ENCODE results near the gene USP53.
"Not testable (repeated sequence)": the region's sequence is repeated elsewhere in the genome, so short reads cannot be mapped to it uniquely, and the experiment has no call there.

Gene USP53

GRCh38 chr4:119260528-119260927, 48.0 kb downstream of the USP53 start:
- Histone ChIP-seq H3K27me3 (ENCODE audit: control insufficient read depth, insufficient read depth, low read length, poor library complexity, severe bottlenecking) (no peaks in the 10 kb centered on the region), H3K36me3 (ENCODE audit: control insufficient read depth, insufficient read depth, low read length) (peaks cover 3% of the 10 kb centered on the region), H3K4me3 (ENCODE audit: insufficient read depth, low read depth, low read length) (no peak overlapping the region), H3K27ac (ENCODE audit: insufficient read depth, low read depth, low read length, poor library complexity, severe bottlenecking) (no peak overlapping the region), H3K9me3 (ENCODE audit: control insufficient read depth, low read length) (no peaks in the 10 kb centered on the region), H3K4me1 (ENCODE audit: control insufficient read depth, insufficient read depth, low read length) (no peaks in the 10 kb centered on the region)
- WGBS, 2 experiments, result 95 to 96% methylated on average over 6 of the region's 6 CpGs

GRCh38 chr4:119261986-119262385, 49.5 kb downstream of the USP53 start:
- H3K27me3 ChIP-seq (ENCODE audit: control insufficient read depth, insufficient read depth, low read length, poor library complexity, severe bottlenecking), result no peaks in the 10 kb centered on the region
- H3K4me3 ChIP-seq (ENCODE audit: insufficient read depth, low read depth, low read length), result no peak overlapping the region
- WGBS, 2 experiments, result 92% methylated on average over 1 of the region's 1 CpG; no CpG with 5 or more reads in 1 of the 2 experiments
- H3K4me1 ChIP-seq (ENCODE audit: control insufficient read depth, insufficient read depth, low read length), result no peaks in the 10 kb centered on the region
- no peaks in the 10 kb centered on the region for H3K36me3 ChIP-seq (ENCODE audit: control insufficient read depth, insufficient read depth, low read length)
- no peak overlapping the region for H3K27ac ChIP-seq (ENCODE audit: insufficient read depth, low read depth, low read length, poor library complexity, severe bottlenecking)
- H3K9me3 ChIP-seq (ENCODE audit: control insufficient read depth, low read length), result no peaks in the 10 kb centered on the region

GRCh38 chr4:119264743-119265142, 52.2 kb downstream of the USP53 start:
- Histone ChIP-seq H3K27me3 (ENCODE audit: control insufficient read depth, insufficient read depth, low read length, poor library complexity, severe bottlenecking) (no peaks in the 10 kb centered on the region), H3K9me3 (ENCODE audit: control insufficient read depth, low read length) (no peaks in the 10 kb centered on the region), H3K27ac (ENCODE audit: insufficient read depth, low read depth, low read length, poor library complexity, severe bottlenecking) (no peak overlapping the region), H3K36me3 (ENCODE audit: control insufficient read depth, insufficient read depth, low read length) (no peaks in the 10 kb centered on the region), H3K4me1 (ENCODE audit: control insufficient read depth, insufficient read depth, low read length) (no peaks in the 10 kb centered on the region), H3K4me3 (ENCODE audit: insufficient read depth, low read depth, low read length) (no peak overlapping the region)
- 73 to 82% methylated on average over 1 of the region's 1 CpG for WGBS, 2 experiments

- Histone ChIP-seq H3K36me3 (ENCODE audit: control insufficient read depth, insufficient read depth, low read length) (no peaks in the 10 kb centered on the region), H3K9me3 (ENCODE audit: control insufficient read depth, low read length) (no peaks in the 10 kb centered on the region), H3K27me3 (ENCODE audit: control insufficient read depth, insufficient read depth, low read length, poor library complexity, severe bottlenecking) (no peaks in the 10 kb centered on the region), H3K27ac (ENCODE audit: insufficient read depth, low read depth, low read length, poor library complexity, severe bottlenecking) (no peak overlapping the region), H3K4me3 (ENCODE audit: insufficient read depth, low read depth, low read length) (no peak overlapping the region), H3K4me1 (ENCODE audit: control insufficient read depth, insufficient read depth, low read length) (no peaks in the 10 kb centered on the region)
- WGBS, 2 experiments, result 96 to 98% methylated on average over 3 to 4 of the region's 4 CpGs
Observed at GRCh38 chr4:119266153-119266552, 53.6 kb downstream of the USP53 start.

GRCh38 chr4:119268466-119268865, 56.0 kb downstream of the USP53 start:
- H3K27ac ChIP-seq (ENCODE audit: insufficient read depth, low read depth, low read length, poor library complexity, severe bottlenecking), result no peak overlapping the region
- no peaks in the 10 kb centered on the region for H3K4me1 ChIP-seq (ENCODE audit: control insufficient read depth, insufficient read depth, low read length)
- no peaks in the 10 kb centered on the region for H3K36me3 ChIP-seq (ENCODE audit: control insufficient read depth, insufficient read depth, low read length)
- H3K4me3 ChIP-seq (ENCODE audit: insufficient read depth, low read depth, low read length), result no peak overlapping the region
- H3K9me3 ChIP-seq (ENCODE audit: control insufficient read depth, low read length), result no peaks in the 10 kb centered on the region
- WGBS, 2 experiments, result 90 to 94% methylated on average over 1 to 3 of the region's 3 CpGs
- no peaks in the 10 kb centered on the region for H3K27me3 ChIP-seq (ENCODE audit: control insufficient read depth, insufficient read depth, low read length, poor library complexity, severe bottlenecking)

GRCh38 chr4:119271361-119272085, 59.0 kb downstream of the USP53 start:
- Histone ChIP-seq H3K4me3 (ENCODE audit: insufficient read depth, low read depth, low read length) (no peak overlapping the region), H3K4me1 (ENCODE audit: control insufficient read depth, insufficient read depth, low read length) (no peaks in the 10 kb centered on the region), H3K27me3 (ENCODE audit: control insufficient read depth, insufficient read depth, low read length, poor library complexity, severe bottlenecking) (no peaks in the 10 kb centered on the region), H3K36me3 (ENCODE audit: control insufficient read depth, insufficient read depth, low read length) (no peaks in the 10 kb centered on the region), H3K27ac (ENCODE audit: insufficient read depth, low read depth, low read length, poor library complexity, severe bottlenecking) (no peak overlapping the region), H3K9me3 (ENCODE audit: control insufficient read depth, low read length) (no peaks in the 10 kb centered on the region)
- WGBS, 2 experiments, result 92% methylated on average over 6 of the region's 6 CpGs

DNA sequence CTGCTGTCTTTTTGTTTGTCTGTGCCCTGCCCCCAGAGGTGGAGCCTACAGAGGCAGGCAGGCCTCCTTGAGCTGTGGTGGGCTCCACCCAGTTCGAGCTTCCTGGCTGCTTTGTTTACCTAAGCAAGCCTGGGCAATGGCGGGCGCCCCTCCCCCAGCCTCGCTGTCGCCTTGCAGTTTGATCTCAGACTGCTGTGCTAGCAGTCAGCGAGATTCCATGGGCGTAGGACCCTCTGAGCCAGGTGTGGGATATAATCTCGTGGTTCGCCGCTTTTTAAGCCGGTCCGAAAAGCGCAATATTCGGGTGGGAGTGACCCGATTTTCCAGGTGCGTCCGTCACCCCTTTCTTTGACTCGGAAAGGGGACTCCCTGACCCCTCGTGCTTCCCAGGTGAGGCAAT, 67.0 kb downstream of the USP53 start:
- not testable (repeated sequence) for H3K27ac ChIP-seq (ENCODE audit: insufficient read depth, low read depth, low read length, poor library complexity, severe bottlenecking); H3K4me1 ChIP-seq (ENCODE audit: control insufficient read depth, insufficient read depth, low read length); H3K27me3 ChIP-seq (ENCODE audit: control insufficient read depth, insufficient read depth, low read length, poor library complexity, severe bottlenecking); H3K4me3 ChIP-seq (ENCODE audit: insufficient read depth, low read depth, low read length); H3K36me3 ChIP-seq (ENCODE audit: control insufficient read depth, insufficient read depth, low read length); H3K9me3 ChIP-seq (ENCODE audit: control insufficient read depth, low read length)
- WGBS, 2 experiments, result 59 to 69% methylated on average over 17 to 19 of the region's 19 CpGs

DNA sequence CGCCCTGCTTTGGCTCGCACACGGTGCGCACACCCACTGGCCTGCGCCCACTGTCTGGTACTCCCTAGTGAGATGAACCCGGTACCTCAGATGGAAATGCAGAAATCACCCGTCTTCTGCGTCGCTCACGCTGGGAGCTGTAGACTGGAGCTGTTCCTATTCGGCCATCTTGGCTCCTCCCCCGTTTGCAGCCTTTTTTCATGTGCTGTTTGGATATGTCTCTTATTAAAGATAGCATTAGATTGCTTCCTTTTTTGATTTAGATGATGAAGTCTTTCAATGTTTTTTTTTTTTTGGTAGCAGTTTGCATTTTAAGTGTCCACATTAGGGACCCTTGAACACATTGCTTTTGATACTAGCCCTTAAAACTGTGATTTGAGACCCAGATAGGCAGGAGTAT, 67.4 kb downstream of the USP53 start:
- not testable (repeated sequence) for H3K4me3 ChIP-seq (ENCODE audit: insufficient read depth, low read depth, low read length); H3K36me3 ChIP-seq (ENCODE audit: control insufficient read depth, insufficient read depth, low read length)

DNA sequence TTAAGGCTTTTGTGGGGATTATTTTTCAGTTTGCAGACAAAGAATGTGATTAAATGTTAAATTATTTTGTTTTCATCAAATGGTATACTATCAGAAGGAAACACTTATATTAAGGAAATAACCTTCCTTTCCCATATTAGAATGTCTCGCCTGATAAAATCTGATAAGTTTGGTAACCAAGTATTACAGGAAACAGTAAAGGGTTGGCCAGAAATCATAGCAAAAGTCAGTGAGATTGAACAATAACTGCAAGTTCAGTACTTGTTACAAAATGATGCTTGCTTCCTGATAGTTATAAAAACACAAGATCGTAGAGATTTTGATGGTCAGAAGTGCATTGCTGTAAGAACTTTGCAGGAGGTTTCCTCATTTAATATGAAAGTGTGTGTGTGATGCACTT, 68.9 kb downstream of the USP53 start:
- H3K27ac ChIP-seq (ENCODE audit: insufficient read depth, low read depth, low read length, poor library complexity, severe bottlenecking), result no peak overlapping the region
- 95 to 100% methylated on average over 2 of the region's 2 CpGs for WGBS, 2 experiments
- H3K27me3 ChIP-seq (ENCODE audit: control insufficient read depth, insufficient read depth, low read length, poor library complexity, severe bottlenecking), result no peaks in the 10 kb centered on the region
- no peaks in the 10 kb centered on the region for H3K36me3 ChIP-seq (ENCODE audit: control insufficient read depth, insufficient read depth, low read length)
- no peaks in the 10 kb centered on the region for H3K4me1 ChIP-seq (ENCODE audit: control insufficient read depth, insufficient read depth, low read length)
- H3K9me3 ChIP-seq (ENCODE audit: control insufficient read depth, low read length), result no peaks in the 10 kb centered on the region
- no peak overlapping the region for H3K4me3 ChIP-seq (ENCODE audit: insufficient read depth, low read depth, low read length)

More for the DNA sequence above, 67.4 kb downstream of the USP53 start:
- not testable (repeated sequence) for H3K9me3 ChIP-seq (ENCODE audit: control insufficient read depth, low read length); H3K4me1 ChIP-seq (ENCODE audit: control insufficient read depth, insufficient read depth, low read length); H3K27me3 ChIP-seq (ENCODE audit: control insufficient read depth, insufficient read depth, low read length, poor library complexity, severe bottlenecking); H3K27ac ChIP-seq (ENCODE audit: insufficient read depth, low read depth, low read length, poor library complexity, severe bottlenecking)
- whole genome bisulfite sequencing, 2 experiments, result 81 to 84% methylated on average over 10 to 12 of the region's 12 CpGs

- Histone ChIP-seq H3K9me3 (ENCODE audit: control insufficient read depth, low read length) (no peaks in the 10 kb centered on the region), H3K4me3 (ENCODE audit: insufficient read depth, low read depth, low read length) (no peak overlapping the region), H3K36me3 (ENCODE audit: control insufficient read depth, insufficient read depth, low read length) (no peaks in the 10 kb centered on the region), H3K4me1 (ENCODE audit: control insufficient read depth, insufficient read depth, low read length) (no peaks in the 10 kb centered on the region), H3K27me3 (ENCODE audit: control insufficient read depth, insufficient read depth, low read length, poor library complexity, severe bottlenecking) (no peaks in the 10 kb centered on the region), H3K27ac (ENCODE audit: insufficient read depth, low read depth, low read length, poor library complexity, severe bottlenecking) (no peak overlapping the region)
- WGBS, 2 experiments, result 83 to 91% methylated on average over 2 to 4 of the region's 4 CpGs
Observed at GRCh38 chr4:119284876-119285780, 72.6 kb downstream of the USP53 start.
